ENCODE data around the gene AFAP1.

DNA sequence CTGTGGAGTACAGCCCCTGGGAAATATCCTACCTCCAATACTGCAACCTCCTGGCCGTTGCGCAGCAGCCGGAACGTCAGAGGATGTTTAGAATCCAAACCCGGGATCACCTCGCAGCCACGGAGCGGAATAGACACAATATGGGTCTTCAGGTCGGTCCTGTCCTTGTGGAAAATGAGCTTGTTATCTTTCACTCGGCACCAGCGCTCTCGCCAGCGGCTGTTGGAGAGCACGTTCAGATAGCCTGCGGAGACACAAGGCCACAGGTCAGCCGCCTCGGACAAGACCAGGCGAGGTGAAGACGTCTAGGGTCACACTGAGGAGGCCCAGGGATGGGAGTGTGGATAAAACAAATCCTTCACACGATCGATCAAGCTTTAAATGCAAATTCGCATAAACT is 139.3 kb downstream of the AFAP1 start:
- TF ChIP-seq POLR2AphosphoS5 (IDR thresholded peaks at IDR 0.05; ENCODE audit: low read depth, low read length) (no peak), TAF1 (IDR thresholded peaks at IDR 0.05; ENCODE audit: borderline replicate concordance, insufficient read depth, low read length) (no peak)
- TF ChIP-seq, protein P1, sequence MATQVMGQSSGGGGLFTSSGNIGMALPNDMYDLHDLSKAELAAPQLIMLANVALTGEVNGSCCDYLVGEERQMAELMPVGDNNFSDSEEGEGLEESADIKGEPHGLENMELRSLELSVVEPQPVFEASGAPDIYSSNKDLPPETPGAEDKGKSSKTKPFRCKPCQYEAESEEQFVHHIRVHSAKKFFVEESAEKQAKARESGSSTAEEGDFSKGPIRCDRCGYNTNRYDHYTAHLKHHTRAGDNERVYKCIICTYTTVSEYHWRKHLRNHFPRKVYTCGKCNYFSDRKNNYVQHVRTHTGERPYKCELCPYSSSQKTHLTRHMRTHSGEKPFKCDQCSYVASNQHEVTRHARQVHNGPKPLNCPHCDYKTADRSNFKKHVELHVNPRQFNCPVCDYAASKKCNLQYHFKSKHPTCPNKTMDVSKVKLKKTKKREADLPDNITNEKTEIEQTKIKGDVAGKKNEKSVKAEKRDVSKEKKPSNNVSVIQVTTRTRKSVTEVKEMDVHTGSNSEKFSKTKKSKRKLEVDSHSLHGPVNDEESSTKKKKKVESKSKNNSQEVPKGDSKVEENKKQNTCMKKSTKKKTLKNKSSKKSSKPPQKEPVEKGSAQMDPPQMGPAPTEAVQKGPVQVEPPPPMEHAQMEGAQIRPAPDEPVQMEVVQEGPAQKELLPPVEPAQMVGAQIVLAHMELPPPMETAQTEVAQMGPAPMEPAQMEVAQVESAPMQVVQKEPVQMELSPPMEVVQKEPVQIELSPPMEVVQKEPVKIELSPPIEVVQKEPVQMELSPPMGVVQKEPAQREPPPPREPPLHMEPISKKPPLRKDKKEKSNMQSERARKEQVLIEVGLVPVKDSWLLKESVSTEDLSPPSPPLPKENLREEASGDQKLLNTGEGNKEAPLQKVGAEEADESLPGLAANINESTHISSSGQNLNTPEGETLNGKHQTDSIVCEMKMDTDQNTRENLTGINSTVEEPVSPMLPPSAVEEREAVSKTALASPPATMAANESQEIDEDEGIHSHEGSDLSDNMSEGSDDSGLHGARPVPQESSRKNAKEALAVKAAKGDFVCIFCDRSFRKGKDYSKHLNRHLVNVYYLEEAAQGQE (IDR thresholded peaks at IDR 0.05; ENCODE audit: insufficient read depth in 1 of 2, low read depth in 2 of 2, low read length in 2 of 2) = no peak

Data from PFSK-1 (cell line).